Neural cell (in vitro differentiated cells): ENCODE measurements around the gene MEX3B. TPM values are rescaled to one million over a fixed set of nuclear protein-coding genes. Genes with fewer than 3 reads are reported as not detected.
A peak's percentile ranks its signal among the peaks of the same experiment; 100 is the strongest.

Experiments used
- H2AFZ ChIP-seq: fragments of 200-600, 300-800 bp; sonication (generic), shearing (Covaris generic); 2 replicates; pipeline ENCODE4 v1.6.0; 2014; ENCODE audit warnings: low read depth, mild to moderate bottlenecking, antibody characterized with exemption, low read length, moderate library complexity
- H3F3A ChIP-seq: fragments of 200-600 bp; shearing (Covaris generic); 2 replicates; pipeline ENCODE4 v1.6.1; 2016; ENCODE audit warnings: mild to moderate bottlenecking, moderate library complexity, mixed read lengths, antibody characterized with exemption, low read length; ENCODE audit not compliant: insufficient read depth, poor library complexity, severe bottlenecking
- H3K27ac ChIP-seq: fragments of 200-600, 300-800 bp; sonication (generic), shearing (Covaris generic); 2 replicates; pipeline ENCODE4 v1.5.1; 2014; ENCODE audit warnings: mild to moderate bottlenecking, low read length, moderate library complexity
- H3K27me3 ChIP-seq: fragments of 300-800, 200-600 bp; sonication (generic), shearing (Covaris generic); 2 replicates; pipeline ENCODE4 v1.6.0; 2014; ENCODE audit warnings: mild to moderate bottlenecking, low read depth, low read length, moderate library complexity; ENCODE audit not compliant: insufficient read depth
- H3K36me3 ChIP-seq: fragments of 300-800, 200-600 bp; sonication (generic), shearing (Covaris generic); 2 replicates; pipeline ENCODE4 v1.5.1; 2014; ENCODE audit warnings: mild to moderate bottlenecking, antibody characterized with exemption, low read length, moderate library complexity; ENCODE audit not compliant: insufficient read depth
- H3K4me2 ChIP-seq: fragments of 300-800, 200-600 bp; sonication (generic), shearing (Covaris generic); 2 replicates; pipeline ENCODE4 v1.6.0; 2014; ENCODE audit warnings: mild to moderate bottlenecking, low read length
- H3K4me3 ChIP-seq: fragments of 300-800, 200-600 bp; sonication (generic), shearing (Covaris generic); 2 replicates; pipeline ENCODE4 v1.5.1; 2014; ENCODE audit warnings: mild to moderate bottlenecking, low read length, moderate library complexity
- H3K79me2 ChIP-seq: fragments of 200-600 bp; shearing (Covaris generic); replicated peaks from 2 replicates; pipeline ENCODE4 v1.6.0; 2014; ENCODE audit warnings: mild to moderate bottlenecking, low read length, moderate library complexity; ENCODE audit not compliant: insufficient read depth
- H3K9ac ChIP-seq: fragments of 300-800, 200-600 bp; sonication (generic), shearing (Covaris generic); 2 replicates; pipeline ENCODE4 v1.6.1; 2016; ENCODE audit warnings: mild to moderate bottlenecking, low read length, mixed read lengths
- H3K9me2 ChIP-seq: fragments of 200-600 bp; shearing (Covaris generic); 2 replicates; pipeline ENCODE4 v1.6.1; 2016; ENCODE audit warnings: mild to moderate bottlenecking, low read length, mixed read lengths; ENCODE audit not compliant: insufficient read depth
- H3K9me3 ChIP-seq: fragments of 200-600, 300-800 bp; sonication (generic), shearing (Covaris generic); 2 replicates; pipeline ENCODE4 v1.6.1; 2016; ENCODE audit warnings: mild to moderate bottlenecking, mixed run types, low read length, moderate library complexity, mixed read lengths
- H4K20me1 ChIP-seq: fragments of 200-600 bp; shearing (Covaris generic); 2 replicates; pipeline ENCODE4 v1.6.1; 2016; ENCODE audit warnings: mild to moderate bottlenecking, mixed run types; ENCODE audit not compliant: insufficient read depth
- EP300 ChIP-seq: fragments of 450-650 bp; conservative IDR thresholded peaks from 2 replicates; pipeline ENCODE4 v1.6.1; 2014; ENCODE audit warnings: antibody characterized with exemption, mild to moderate bottlenecking, moderate library complexity; ENCODE audit not compliant: poor library complexity, severe bottlenecking
- EZH2 ChIP-seq: fragments of 200-600, 300-800 bp; shearing (Covaris generic), sonication (generic); IDR thresholded peaks from 2 replicates; pipeline ENCODE4 v1.6.1; 2014; ENCODE audit warnings: antibody characterized with exemption, low read length, borderline replicate concordance, mild to moderate bottlenecking; ENCODE audit not compliant: insufficient read depth, poor library complexity, severe bottlenecking
- MXI1 ChIP-seq: fragments of 450-650 bp; conservative IDR thresholded peaks from 2 replicates; pipeline ENCODE4 v1.6.1; 2014; ENCODE audit warnings: antibody characterized with exemption, mild to moderate bottlenecking; ENCODE audit not compliant: poor library complexity, severe bottlenecking
- POLR2AphosphoS5 ChIP-seq: IDR thresholded peaks from 2 replicates; pipeline ENCODE4 v1.6.1; 2012
- RAD21 ChIP-seq: fragments of 450-650 bp; conservative IDR thresholded peaks from 2 replicates; pipeline ENCODE4 v1.6.1; 2014; ENCODE audit warnings: antibody characterized with exemption, mild to moderate bottlenecking, moderate library complexity
- REST ChIP-seq: IDR thresholded peaks from 2 replicates; pipeline ENCODE4 v1.6.1; 2012; ENCODE audit warnings: borderline replicate concordance
- SMC3 ChIP-seq: fragments of 450-650 bp; conservative IDR thresholded peaks from 2 replicates; pipeline ENCODE4 v1.6.1; 2014; ENCODE audit warnings: antibody characterized with exemption, mild to moderate bottlenecking, moderate library complexity; ENCODE audit not compliant: poor library complexity
- TAF1 ChIP-seq: IDR thresholded peaks from 2 replicates; pipeline ENCODE4 v1.6.1; 2012; ENCODE audit warnings: low read depth
- polyA plus RNA-seq: library from polyadenylated mRNA; depleted of rRNA; stranded (reverse); fragments of >200 nt; gene quantifications from 2 replicates; pipeline ENCODE4 v1.2.3, GENCODE V29; 2014
- TF ChIP-seq, protein P1 (sequence below): fragments of 450-650 bp; IDR thresholded peaks from 2 replicates; pipeline ENCODE4 v1.5.1; 2014; ENCODE audit warnings: antibody characterized with exemption, mild to moderate bottlenecking, moderate library complexity; ENCODE audit not compliant: poor library complexity, severe bottlenecking

The MEX3B gene
- polyA plus RNA-seq, 1 donor from 2014 or later: 38.8 TPM

GRCh38 chr15:82058026-82058425, 12.2 kb upstream of the MEX3B start:
- Histone ChIP-seq H3K4me3 (no peak overlapping the region), H3F3A (no peaks in the 10 kb centered on the region), H3K9me3 (no peaks in the 10 kb centered on the region), H3K79me2 (no peaks in the 10 kb centered on the region), H3K27ac (no peak overlapping the region), H4K20me1 (no peaks in the 10 kb centered on the region), H3K27me3 (peaks cover 16% of the 10 kb centered on the region), H3K9ac (no peak overlapping the region), H3K9me2 (no peaks in the 10 kb centered on the region), H2AFZ (no peak overlapping the region), H3K36me3 (no peaks in the 10 kb centered on the region), H3K4me2 (no peak overlapping the region)
- TF ChIP-seq MXI1 (no peak), REST (no peak), POLR2AphosphoS5 (no peak), EP300 (no peak), EZH2 (no peak), SMC3 (no peak), TAF1 (no peak), RAD21 (no peak)
- TF ChIP-seq, protein P1, sequence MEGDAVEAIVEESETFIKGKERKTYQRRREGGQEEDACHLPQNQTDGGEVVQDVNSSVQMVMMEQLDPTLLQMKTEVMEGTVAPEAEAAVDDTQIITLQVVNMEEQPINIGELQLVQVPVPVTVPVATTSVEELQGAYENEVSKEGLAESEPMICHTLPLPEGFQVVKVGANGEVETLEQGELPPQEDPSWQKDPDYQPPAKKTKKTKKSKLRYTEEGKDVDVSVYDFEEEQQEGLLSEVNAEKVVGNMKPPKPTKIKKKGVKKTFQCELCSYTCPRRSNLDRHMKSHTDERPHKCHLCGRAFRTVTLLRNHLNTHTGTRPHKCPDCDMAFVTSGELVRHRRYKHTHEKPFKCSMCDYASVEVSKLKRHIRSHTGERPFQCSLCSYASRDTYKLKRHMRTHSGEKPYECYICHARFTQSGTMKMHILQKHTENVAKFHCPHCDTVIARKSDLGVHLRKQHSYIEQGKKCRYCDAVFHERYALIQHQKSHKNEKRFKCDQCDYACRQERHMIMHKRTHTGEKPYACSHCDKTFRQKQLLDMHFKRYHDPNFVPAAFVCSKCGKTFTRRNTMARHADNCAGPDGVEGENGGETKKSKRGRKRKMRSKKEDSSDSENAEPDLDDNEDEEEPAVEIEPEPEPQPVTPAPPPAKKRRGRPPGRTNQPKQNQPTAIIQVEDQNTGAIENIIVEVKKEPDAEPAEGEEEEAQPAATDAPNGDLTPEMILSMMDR: no peak

GRCh38 chr15:82056958-82057823, 11.4 kb upstream of the MEX3B start:
- Histone ChIP-seq H3K36me3 (no peaks in the 10 kb centered on the region), H3K9ac (no peak overlapping the region), H3F3A (no peaks in the 10 kb centered on the region), H2AFZ (no peak overlapping the region), H3K79me2 (no peaks in the 10 kb centered on the region), H3K27me3 (peaks cover 16% of the 10 kb centered on the region), H3K9me2 (no peaks in the 10 kb centered on the region), H3K4me3 (peak overlapping the region; percentile 41), H3K27ac (no peak overlapping the region), H3K4me2 (no peak overlapping the region), H4K20me1 (no peaks in the 10 kb centered on the region), H3K9me3 (no peaks in the 10 kb centered on the region)
- TF ChIP-seq POLR2AphosphoS5: no peak
- no peak for TF ChIP-seq EP300
- TF ChIP-seq TAF1: no peak
- no peak for TF ChIP-seq REST
- no peak for TF ChIP-seq EZH2
- no peak for TF ChIP-seq MXI1
- TF ChIP-seq SMC3: no peak
- TF ChIP-seq RAD21: no peak
- TF ChIP-seq, protein P1: no peak
